ENCODE measurements around the gene OR7G3.

DNA sequence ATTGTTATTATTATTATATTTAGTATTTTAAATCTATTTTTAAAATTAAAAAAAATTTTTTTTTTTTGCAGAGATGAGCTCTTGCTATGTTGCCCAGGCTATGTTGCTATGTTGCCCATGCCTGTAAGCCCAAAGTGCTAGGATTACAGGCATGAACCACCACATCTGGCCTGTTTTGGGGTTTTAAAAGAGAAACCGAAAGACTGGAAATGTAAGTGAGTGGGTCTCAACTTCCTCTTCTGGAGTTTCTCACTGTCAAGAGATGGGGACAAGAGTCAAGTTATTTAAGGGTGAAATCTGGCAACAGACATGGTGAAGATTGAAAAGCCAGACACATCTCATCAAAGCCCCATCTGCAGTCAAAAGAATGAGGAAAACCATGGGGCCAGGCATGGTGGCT, 4.2 kb upstream of the OR7G3 start:
- TF ChIP-seq, protein P1, sequence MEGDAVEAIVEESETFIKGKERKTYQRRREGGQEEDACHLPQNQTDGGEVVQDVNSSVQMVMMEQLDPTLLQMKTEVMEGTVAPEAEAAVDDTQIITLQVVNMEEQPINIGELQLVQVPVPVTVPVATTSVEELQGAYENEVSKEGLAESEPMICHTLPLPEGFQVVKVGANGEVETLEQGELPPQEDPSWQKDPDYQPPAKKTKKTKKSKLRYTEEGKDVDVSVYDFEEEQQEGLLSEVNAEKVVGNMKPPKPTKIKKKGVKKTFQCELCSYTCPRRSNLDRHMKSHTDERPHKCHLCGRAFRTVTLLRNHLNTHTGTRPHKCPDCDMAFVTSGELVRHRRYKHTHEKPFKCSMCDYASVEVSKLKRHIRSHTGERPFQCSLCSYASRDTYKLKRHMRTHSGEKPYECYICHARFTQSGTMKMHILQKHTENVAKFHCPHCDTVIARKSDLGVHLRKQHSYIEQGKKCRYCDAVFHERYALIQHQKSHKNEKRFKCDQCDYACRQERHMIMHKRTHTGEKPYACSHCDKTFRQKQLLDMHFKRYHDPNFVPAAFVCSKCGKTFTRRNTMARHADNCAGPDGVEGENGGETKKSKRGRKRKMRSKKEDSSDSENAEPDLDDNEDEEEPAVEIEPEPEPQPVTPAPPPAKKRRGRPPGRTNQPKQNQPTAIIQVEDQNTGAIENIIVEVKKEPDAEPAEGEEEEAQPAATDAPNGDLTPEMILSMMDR (IDR thresholded peaks at IDR 0.05), result no peak
- no peak for TF ChIP-seq POLR2A (IDR thresholded peaks at IDR 0.05)

All from adrenal gland (tissue), 5 donors.